Ishikawa (cell line): ENCODE measurements around the gene FYTTD1.

Experiments
- CREB1 ChIP-seq: IDR thresholded peaks from 2 replicates; pipeline ENCODE4 v1.6.1; 2012; ENCODE audit warnings: low read depth
- EGR1 ChIP-seq: IDR thresholded peaks from 2 replicates; pipeline ENCODE4 v1.6.1; 2012
- EP300 ChIP-seq: IDR thresholded peaks from 2 replicates; pipeline ENCODE4 v1.6.1; 2012; ENCODE audit warnings: borderline replicate concordance
- FOXM1 ChIP-seq: IDR thresholded peaks from 2 replicates; pipeline ENCODE4 v1.6.1; 2012; ENCODE audit warnings: low read depth, borderline replicate concordance
- NFIC ChIP-seq: IDR thresholded peaks from 2 replicates; pipeline ENCODE4 v1.6.1; 2012
- RAD21 ChIP-seq: IDR thresholded peaks from 2 replicates; pipeline ENCODE4 v1.6.1; 2012; ENCODE audit warnings: low read depth
- TAF1 ChIP-seq: IDR thresholded peaks from 2 replicates; pipeline ENCODE4 v1.6.1; 2012; ENCODE audit warnings: low read depth, mild to moderate bottlenecking
- TCF12 ChIP-seq: IDR thresholded peaks from 2 replicates; pipeline ENCODE4 v1.6.1; 2012; ENCODE audit warnings: low read depth
- TEAD4 ChIP-seq: IDR thresholded peaks from 2 replicates; pipeline ENCODE4 v1.6.1; 2012
- YY1 ChIP-seq: IDR thresholded peaks from 2 replicates; pipeline ENCODE4 v1.6.1; 2012; ENCODE audit warnings: low read depth
- ZBTB7A ChIP-seq: IDR thresholded peaks from 2 replicates; pipeline ENCODE4 v1.6.1; 2012; ENCODE audit warnings: low read depth

- no peak for TF ChIP-seq EGR1
- TF ChIP-seq FOXM1, result no peak
- TF ChIP-seq EP300, result no peak
- no peak for TF ChIP-seq ZBTB7A
- no peak for TF ChIP-seq RAD21
- TF ChIP-seq TAF1, result no peak
- TF ChIP-seq NFIC, result no peak
- TF ChIP-seq CREB1, result no peak
- no peak for TF ChIP-seq TEAD4
- TF ChIP-seq TCF12, result no peak
- no peak for TF ChIP-seq YY1
Measured at GRCh38 chr3:197709135-197709534, 40.5 kb upstream of the FYTTD1 start.
